Hepatocyte (in vitro differentiated cells): ENCODE measurements around the gene JAK1.

Experiments
- CTCF ChIP-seq: fragments of 200-600 bp; sonication (generic); IDR thresholded peaks from 2 replicates; pipeline ENCODE4 v1.5.1; 2016; ENCODE audit warnings: antibody characterized with exemption, mild to moderate bottlenecking; ENCODE audit not compliant: poor library complexity
- EZH2 ChIP-seq: fragments of 200-600 bp; sonication (generic); IDR thresholded peaks from 2 replicates; pipeline ENCODE4 v1.6.1; 2016; ENCODE audit warnings: antibody characterized with exemption, mild to moderate bottlenecking, borderline replicate concordance
- EZH2phosphoT487 ChIP-seq: fragments of 200-600 bp; sonication (generic); IDR thresholded peaks from one replicate; pipeline ENCODE4 v1.6.1; 2018; ENCODE audit warnings: antibody characterized with exemption, mild to moderate bottlenecking, low read depth, moderate library complexity; ENCODE audit not compliant: unreplicated experiment, severe bottlenecking

GRCh38 chr1:64894438-64895196 is 71.7 kb downstream of the JAK1 start:
- TF ChIP-seq CTCF, result no peak
- no peak for TF ChIP-seq EZH2phosphoT487
- no peak for TF ChIP-seq EZH2
